AG09309 (cell line): Measurements from ENCODE around the gene AUTS2.

Source experiments
- DNase-seq: peaks from one replicate; pipeline ENCODE4 v3.0.0-alpha.2; 2010; ENCODE audit warnings: low read depth
- H3K4me3 ChIP-seq: 2 replicates; pipeline ENCODE4 v1.5.1; 2011; ENCODE audit warnings: mild to moderate bottlenecking, low read depth, low read length, moderate library complexity; ENCODE audit not compliant: control insufficient read depth
- CTCF ChIP-seq: IDR thresholded peaks from 2 replicates; pipeline ENCODE4 v1.5.1; 2011; ENCODE audit warnings: mild to moderate bottlenecking, low read depth, low read length, inconsistent platforms; ENCODE audit not compliant: insufficient read depth, control insufficient read depth; ENCODE audit errors: missing control alignments

Gene AUTS2

GRCh38 chr7:70477036-70478010 lies 879.0 kb downstream of the AUTS2 start:
- H3K4me3 ChIP-seq = no peak overlapping the region
- no peak for DNase-seq
- TF ChIP-seq CTCF = no peak

- no peak overlapping the region for H3K4me3 ChIP-seq
- DNase-seq = no peak
- no peak for TF ChIP-seq CTCF
These were observed 881.1 kb downstream of the AUTS2 start for GRCh38 chr7:70479153-70480021.

- no peak for TF ChIP-seq CTCF
- no peak overlapping the region for H3K4me3 ChIP-seq
- DNase-seq = peak; percentile 29
These were observed 882.8 kb downstream of the AUTS2 start for GRCh38 chr7:70480927-70481569.

GRCh38 chr7:70481570-70482123 lies 883.4 kb downstream of the AUTS2 start:
- H3K4me3 ChIP-seq = no peak overlapping the region
- TF ChIP-seq CTCF = no peak
- DNase-seq = no peak

GRCh38 chr7:70484255-70484654 lies 886.0 kb downstream of the AUTS2 start:
- no peak for TF ChIP-seq CTCF
- no peak for DNase-seq
- H3K4me3 ChIP-seq = no peak overlapping the region

- no peak overlapping the region for H3K4me3 ChIP-seq
- DNase-seq = no peak
- no peak for TF ChIP-seq CTCF
These were observed 888.7 kb downstream of the AUTS2 start for GRCh38 chr7:70486977-70487376.
